ENCODE data around the gene TLN1. TPM values are rescaled to one million over a fixed set of nuclear protein-coding genes. Genes with fewer than 3 reads are reported as not detected.
A peak's percentile ranks its signal among the peaks of the same experiment; 100 is the strongest.

TLN1 gene
- total RNA-seq, 4 donors from 2014 or later: 934 to 1,435 (median 1,196) TPM

GRCh38 chr9:35774907-35775635 is 43.1 kb upstream of the TLN1 start:
- Histone ChIP-seq H3K4me1 (peaks cover 20 to 23% (median 23%) of the 10 kb centered on the region in 4 donors), H3K36me3 (no peaks in the 10 kb centered on the region), H3K27me3 (no peaks in the 10 kb centered on the region), H3K27ac (replicated peaks in 1 of 4) (peak overlapping the region in 1 of 4 donors; percentile 23), H3K4me3 (no peak overlapping the region), H3K9me3 (no peaks in the 10 kb centered on the region)
- no peak for TF ChIP-seq CTCF (IDR thresholded peaks at IDR 0.05)
- TF ChIP-seq POLR2A (IDR thresholded peaks at IDR 0.05; ENCODE audit: low read depth): no peak
- TF ChIP-seq EP300 (IDR thresholded peaks at IDR 0.05): no peak
- no peak for TF ChIP-seq POLR2AphosphoS5 (IDR thresholded peaks at IDR 0.05)
- WGBS: 66% methylated on average over 7 of the region's 7 CpGs
- intact Hi-C loops (cut with DNase I): no loop called here
- no peak for DNase-seq (ENCODE audit: extremely low spot score)

GRCh38 chr9:35771943-35772342 is 39.9 kb upstream of the TLN1 start:
- no peak for DNase-seq (ENCODE audit: extremely low spot score)
- no peaks in the 10 kb centered on the region for H3K36me3 ChIP-seq
- intact Hi-C loops (cut with DNase I): no loop called here
- TF ChIP-seq POLR2AphosphoS5 (IDR thresholded peaks at IDR 0.05) (no peak), CTCF (IDR thresholded peaks at IDR 0.05) (no peak), POLR2A (IDR thresholded peaks at IDR 0.05; ENCODE audit: low read depth) (no peak), EP300 (IDR thresholded peaks at IDR 0.05) (no peak)
- no peak overlapping the region for H3K4me3 ChIP-seq
- peaks cover 20 to 29% (median 26%) of the 10 kb centered on the region in 4 donors for H3K4me1 ChIP-seq
- peak overlapping the region in 2 of 4 donors; percentile 67 to 78 for H3K27ac ChIP-seq (replicated peaks in 1 of 4)
- no peaks in the 10 kb centered on the region for H3K27me3 ChIP-seq
- WGBS: 89% methylated on average over 3 of the region's 3 CpGs
- H3K9me3 ChIP-seq: no peaks in the 10 kb centered on the region

GRCh38 chr9:35771534-35771933 is 39.5 kb upstream of the TLN1 start:
- WGBS: 57% methylated on average over 1 of the region's 1 CpG
- no peak overlapping the region for H3K4me3 ChIP-seq
- TF ChIP-seq POLR2A (IDR thresholded peaks at IDR 0.05; ENCODE audit: low read depth) (no peak), CTCF (IDR thresholded peaks at IDR 0.05) (no peak), POLR2AphosphoS5 (IDR thresholded peaks at IDR 0.05) (no peak), EP300 (IDR thresholded peaks at IDR 0.05) (no peak)
- H3K27ac ChIP-seq (replicated peaks in 1 of 4): peak overlapping the region; percentile 42 to 78 (median 64)
- intact Hi-C loops (cut with DNase I): no loop called here
- no peaks in the 10 kb centered on the region for H3K9me3 ChIP-seq
- DNase-seq (ENCODE audit: extremely low spot score): no peak
- H3K4me1 ChIP-seq: peaks cover 20 to 29% (median 26%) of the 10 kb centered on the region in 4 donors
- no peaks in the 10 kb centered on the region for H3K27me3 ChIP-seq
- H3K36me3 ChIP-seq: no peaks in the 10 kb centered on the region

GRCh38 chr9:35771075-35771433 is 39.1 kb upstream of the TLN1 start:
- H3K4me3 ChIP-seq: no peak overlapping the region
- H3K27ac ChIP-seq (replicated peaks in 1 of 4): peak overlapping the region; percentile 42 to 78 (median 64)
- H3K4me1 ChIP-seq: peaks cover 20 to 29% (median 26%) of the 10 kb centered on the region in 4 donors
- no peaks in the 10 kb centered on the region for H3K36me3 ChIP-seq
- 7% methylated on average over 4 of the region's 4 CpGs for WGBS
- peak; percentile 33 to 46 for TF ChIP-seq POLR2AphosphoS5 (IDR thresholded peaks at IDR 0.05)
- no peak for TF ChIP-seq POLR2A (IDR thresholded peaks at IDR 0.05; ENCODE audit: low read depth)
- DNase-seq (ENCODE audit: extremely low spot score): no peak
- H3K27me3 ChIP-seq: no peaks in the 10 kb centered on the region
- no peaks in the 10 kb centered on the region for H3K9me3 ChIP-seq
- intact Hi-C loops (cut with DNase I): no loop called here

GRCh38 chr9:35769763-35770162 is 37.8 kb upstream of the TLN1 start:
- intact Hi-C loops (cut with DNase I): no loop called here
- Histone ChIP-seq H3K9me3 (no peaks in the 10 kb centered on the region), H3K4me1 (peaks cover 20 to 29% (median 26%) of the 10 kb centered on the region in 4 donors), H3K27ac (replicated peaks in 1 of 4) (no peak overlapping the region), H3K4me3 (no peak overlapping the region), H3K27me3 (no peaks in the 10 kb centered on the region), H3K36me3 (no peaks in the 10 kb centered on the region)
- DNase-seq (ENCODE audit: extremely low spot score): no peak
- WGBS: 95% methylated on average over 1 of the region's 1 CpG
- no peak for TF ChIP-seq EP300 (IDR thresholded peaks at IDR 0.05)
- TF ChIP-seq POLR2AphosphoS5 (IDR thresholded peaks at IDR 0.05): no peak

All from esophagus muscularis mucosa (tissue), 4 donors.